ENCODE data around the gene FHIP1B. TPM values are rescaled to one million over a fixed set of nuclear protein-coding genes. Genes with fewer than 3 reads are reported as not detected.

FHIP1B gene
- total and polyA plus RNA-seq, 2 of the 4 experiments (the other 2 are of a cell fraction) = 5.9 to 30.2 TPM

DNA sequence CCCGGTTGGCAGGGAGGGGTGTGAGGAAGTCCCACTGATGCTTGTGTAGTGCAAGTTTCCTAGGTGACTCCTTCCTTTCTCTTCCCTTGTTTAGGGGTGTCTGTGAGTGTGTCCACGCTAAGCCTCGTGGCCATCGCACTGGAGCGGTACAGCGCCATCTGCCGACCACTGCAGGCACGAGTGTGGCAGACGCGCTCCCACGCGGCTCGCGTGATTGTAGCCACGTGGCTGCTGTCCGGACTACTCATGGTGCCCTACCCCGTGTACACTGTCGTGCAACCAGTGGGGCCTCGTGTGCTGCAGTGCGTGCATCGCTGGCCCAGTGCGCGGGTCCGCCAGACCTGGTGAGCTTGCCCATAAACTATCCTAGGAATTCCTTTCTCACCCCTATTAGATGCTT, 35.6 kb upstream of the FHIP1B start:
- DNase-seq (no peak), ATAC-seq (ENCODE audit: low read depth) (no peak)
- no peak for TF ChIP-seq CEBPB (IDR thresholded peaks at IDR 0.05; ENCODE audit: low read depth, low read length)
- TF ChIP-seq MAFK (IDR thresholded peaks at IDR 0.05; ENCODE audit: low read depth, low read length) = no peak
- TF ChIP-seq, protein P1, sequence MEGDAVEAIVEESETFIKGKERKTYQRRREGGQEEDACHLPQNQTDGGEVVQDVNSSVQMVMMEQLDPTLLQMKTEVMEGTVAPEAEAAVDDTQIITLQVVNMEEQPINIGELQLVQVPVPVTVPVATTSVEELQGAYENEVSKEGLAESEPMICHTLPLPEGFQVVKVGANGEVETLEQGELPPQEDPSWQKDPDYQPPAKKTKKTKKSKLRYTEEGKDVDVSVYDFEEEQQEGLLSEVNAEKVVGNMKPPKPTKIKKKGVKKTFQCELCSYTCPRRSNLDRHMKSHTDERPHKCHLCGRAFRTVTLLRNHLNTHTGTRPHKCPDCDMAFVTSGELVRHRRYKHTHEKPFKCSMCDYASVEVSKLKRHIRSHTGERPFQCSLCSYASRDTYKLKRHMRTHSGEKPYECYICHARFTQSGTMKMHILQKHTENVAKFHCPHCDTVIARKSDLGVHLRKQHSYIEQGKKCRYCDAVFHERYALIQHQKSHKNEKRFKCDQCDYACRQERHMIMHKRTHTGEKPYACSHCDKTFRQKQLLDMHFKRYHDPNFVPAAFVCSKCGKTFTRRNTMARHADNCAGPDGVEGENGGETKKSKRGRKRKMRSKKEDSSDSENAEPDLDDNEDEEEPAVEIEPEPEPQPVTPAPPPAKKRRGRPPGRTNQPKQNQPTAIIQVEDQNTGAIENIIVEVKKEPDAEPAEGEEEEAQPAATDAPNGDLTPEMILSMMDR (conservative IDR thresholded peaks at IDR 0.05; ENCODE audit: low read depth, low read length) = no peak
- TF ChIP-seq MAZ (IDR thresholded peaks at IDR 0.05; ENCODE audit: borderline replicate concordance, low read depth, low read length) = no peak
- TF ChIP-seq POLR2A (IDR thresholded peaks at IDR 0.05; ENCODE audit: low read depth, low read length) = no peak
- TF ChIP-seq FOS (IDR thresholded peaks at IDR 0.05; ENCODE audit: low read depth, low read length) = no peak
- TF ChIP-seq, protein P2, sequence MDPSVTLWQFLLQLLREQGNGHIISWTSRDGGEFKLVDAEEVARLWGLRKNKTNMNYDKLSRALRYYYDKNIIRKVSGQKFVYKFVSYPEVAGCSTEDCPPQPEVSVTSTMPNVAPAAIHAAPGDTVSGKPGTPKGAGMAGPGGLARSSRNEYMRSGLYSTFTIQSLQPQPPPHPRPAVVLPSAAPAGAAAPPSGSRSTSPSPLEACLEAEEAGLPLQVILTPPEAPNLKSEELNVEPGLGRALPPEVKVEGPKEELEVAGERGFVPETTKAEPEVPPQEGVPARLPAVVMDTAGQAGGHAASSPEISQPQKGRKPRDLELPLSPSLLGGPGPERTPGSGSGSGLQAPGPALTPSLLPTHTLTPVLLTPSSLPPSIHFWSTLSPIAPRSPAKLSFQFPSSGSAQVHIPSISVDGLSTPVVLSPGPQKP (IDR thresholded peaks at IDR 0.05; ENCODE audit: borderline replicate concordance, low read depth, low read length) = no peak
- TF ChIP-seq RCOR1 (IDR thresholded peaks at IDR 0.05; ENCODE audit: insufficient replicate concordance, low read length) = no peak
- TF ChIP-seq SMC3 (IDR thresholded peaks at IDR 0.05; ENCODE audit: low read depth, low read length) = no peak
- no peak for TF ChIP-seq NFE2L2 (IDR thresholded peaks at IDR 0.05; ENCODE audit: low read depth, low read length)
- TF ChIP-seq RFX5 (IDR thresholded peaks at IDR 0.05; ENCODE audit: low read depth, low read length) = no peak
- TF ChIP-seq BHLHE40 (IDR thresholded peaks at IDR 0.05; ENCODE audit: low read depth, low read length) = no peak
- no peak for TF ChIP-seq RAD21 (IDR thresholded peaks at IDR 0.05; ENCODE audit: low read length)
- no peak for TF ChIP-seq CHD1 (IDR thresholded peaks at IDR 0.05; ENCODE audit: low read depth, low read length)
- no peak overlapping the region for H4K5ac ChIP-seq (ENCODE audit: low read depth, low read length)
- in situ Hi-C loops (cut with MboI; ENCODE audit: low sequenced_read_pairs) (no loop called here), dilution Hi-C loops (cut with HindIII; ENCODE audit: low sequenced_read_pairs, unreplicated experiment) (no loop called here), intact Hi-C loops (cut with micrococcal nuclease) (no loop called here)
- H3K9ac ChIP-seq (ENCODE audit: low read depth, low read length) = no peak overlapping the region
- H3K9me1 ChIP-seq (ENCODE audit: insufficient read depth, low read length) = no peaks in the 10 kb centered on the region
- no peak overlapping the region for H2BK20ac ChIP-seq (ENCODE audit: low read depth, low read length)
- BruUV-seq (replicated peaks) = no TSS peak
- ChIA-PET CTCF (interaction anchor here (1.1 kb wide), 1 partner anchor 19 kb away, joined by 3 read pairs; no protein-coding TSS in a partner anchor), POLR2A (ENCODE audit: unreplicated experiment) (no interaction called here)
- H3K18ac ChIP-seq (ENCODE audit: low read depth, low read length) = no peak overlapping the region
- H2AK5ac ChIP-seq (ENCODE audit: low read depth, low read length) = no peak overlapping the region
- no peak overlapping the region for H4K91ac ChIP-seq (ENCODE audit: insufficient read depth, low read depth, low read length)
- H2BK5ac ChIP-seq (ENCODE audit: low read depth, low read length, poor library complexity, severe bottlenecking) = no peak overlapping the region
- whole genome bisulfite sequencing, 2 experiments (ENCODE audit: extremely low coverage in 2 of 2, insufficient read length in 1 of 2) = 87% methylated on average over 18 of the region's 24 CpGs; no CpG with 5 or more reads in 1 of the 2 experiments
- H3K9me3 ChIP-seq (ENCODE audit: control insufficient read depth, insufficient read depth, low read length) = no peaks in the 10 kb centered on the region
- H3K4ac ChIP-seq (ENCODE audit: low read depth, low read length) = no peak overlapping the region
- peak overlapping the region; percentile 16 for H2AFZ ChIP-seq (replicated peaks; ENCODE audit: low read length, poor library complexity)
- H2BK120ac ChIP-seq (ENCODE audit: low read depth, low read length) = no peak overlapping the region
- H3K4me3 ChIP-seq (ENCODE audit: insufficient read depth, low read depth, low read length) = no peak overlapping the region
- H3K4me2 ChIP-seq (ENCODE audit: low read depth, low read length) = no peak overlapping the region
- H3K27ac ChIP-seq (ENCODE audit: insufficient read depth, low read length) = no peak overlapping the region
- no peak overlapping the region for H3K23ac ChIP-seq (ENCODE audit: low read depth, low read length)
- H3K4me1 ChIP-seq (ENCODE audit: control insufficient read depth, insufficient read depth, low read length) = no peaks in the 10 kb centered on the region
- no peaks in the 10 kb centered on the region for H3K36me3 ChIP-seq (ENCODE audit: control insufficient read depth, insufficient read depth, low read length)
- H4K20me1 ChIP-seq (ENCODE audit: insufficient read depth, low read length) = no peaks in the 10 kb centered on the region
- peaks cover 4% of the 10 kb centered on the region for H3K27me3 ChIP-seq (ENCODE audit: control insufficient read depth, insufficient read depth, low read length)
- no peak overlapping the region for H3K56ac ChIP-seq (ENCODE audit: extremely low read depth, insufficient read depth, low read length)
- H4K8ac ChIP-seq (ENCODE audit: low read depth in 2 of 2, low read length in 2 of 2) = no peak overlapping the region
- no peak overlapping the region for H2BK15ac ChIP-seq (ENCODE audit: low read depth, low read length)
- peak overlapping the region; percentile 19 for H2AK9ac ChIP-seq (replicated peaks; ENCODE audit: low read depth, low read length, poor library complexity)
- H3K14ac ChIP-seq (replicated peaks; ENCODE audit: low read depth, low read length) = no peak overlapping the region
- no peaks in the 10 kb centered on the region for H3K79me1 ChIP-seq (ENCODE audit: low read depth in 1 of 2, low read length in 2 of 2)

All from IMR-90 (cell line).